HEK293 (cell line): Measurements from ENCODE around the gene OR1I1.

Experiments
- ATF2 ChIP-seq: fragments of 450-650 bp; formaldehyde crosslinking; IDR thresholded peaks from 2 replicates; pipeline ENCODE4 v1.5.1; 2016; ENCODE audit warnings: missing biosample characterization, missing genetic modification characterization, low read depth
- CTCF ChIP-seq: fragments of 450-650 bp; formaldehyde crosslinking; IDR thresholded peaks from 2 replicates; pipeline ENCODE4 v1.5.1; 2016; ENCODE audit warnings: missing biosample characterization, missing genetic modification characterization
- PATZ1 ChIP-seq: fragments of 450-650 bp; formaldehyde crosslinking; IDR thresholded peaks from 2 replicates; pipeline ENCODE4 v1.5.1; 2016; ENCODE audit warnings: missing biosample characterization, missing genetic modification characterization
- PBX3 ChIP-seq: sonication (generic); formaldehyde crosslinking; IDR thresholded peaks from 2 replicates; pipeline ENCODE4 v1.8.1; 2022; ENCODE audit warnings: mild to moderate bottlenecking, moderate library complexity, missing genetic modification reagents
- PRDM6 ChIP-seq: fragments of 450-650 bp; formaldehyde crosslinking; IDR thresholded peaks from 2 replicates; pipeline ENCODE4 v1.5.1; 2017; ENCODE audit warnings: missing biosample characterization, missing genetic modification characterization
- REST ChIP-seq: fragments of 450-650 bp; formaldehyde crosslinking; IDR thresholded peaks from 2 replicates; pipeline ENCODE4 v1.5.1; 2016; ENCODE audit warnings: missing biosample characterization, missing genetic modification characterization
- ZNF132 ChIP-seq: fragments of 450-650 bp; formaldehyde crosslinking; IDR thresholded peaks from 2 replicates; pipeline ENCODE4 v1.5.1; 2017; ENCODE audit warnings: missing biosample characterization, missing genetic modification characterization, borderline replicate concordance
- ZNF24 ChIP-seq: fragments of 450-650 bp; formaldehyde crosslinking; IDR thresholded peaks from 2 replicates; pipeline ENCODE4 v1.5.1; 2016; ENCODE audit warnings: missing biosample characterization, missing genetic modification characterization
- ZNF350 ChIP-seq: fragments of 450-650 bp; formaldehyde crosslinking; IDR thresholded peaks from 2 replicates; pipeline ENCODE4 v1.5.0; 2017; ENCODE audit warnings: missing biosample characterization, mild to moderate bottlenecking, missing genetic modification characterization
- ZNF362 ChIP-seq: fragments of 450-650 bp; formaldehyde crosslinking; IDR thresholded peaks from 2 replicates; pipeline ENCODE4 v1.5.1; 2016; ENCODE audit warnings: missing biosample characterization, missing genetic modification characterization
- ZNF426 ChIP-seq: fragments of 450-650 bp; formaldehyde crosslinking; IDR thresholded peaks from 2 replicates; pipeline ENCODE4 v1.5.1; 2017; ENCODE audit warnings: missing biosample characterization, missing genetic modification characterization, mild to moderate bottlenecking, inconsistent platforms, moderate library complexity
- ZNF521 ChIP-seq: fragments of 450-650 bp; formaldehyde crosslinking; IDR thresholded peaks from 2 replicates; pipeline ENCODE4 v1.5.1; 2017; ENCODE audit warnings: missing biosample characterization, mild to moderate bottlenecking, missing genetic modification characterization
- ZNF645 ChIP-seq: fragments of 450-650 bp; formaldehyde crosslinking; IDR thresholded peaks from 2 replicates; pipeline ENCODE4; 2016; ENCODE audit warnings: missing biosample characterization, missing genetic modification characterization
- ZNF830 ChIP-seq: fragments of 450-650 bp; IDR thresholded peaks from 2 replicates; pipeline ENCODE4 v1.5.0; 2018; ENCODE audit warnings: missing biosample characterization, missing genetic modification characterization, low read depth, mild to moderate bottlenecking, moderate library complexity

- TF ChIP-seq CTCF (tag by site-specific recombination), result no peak
- no peak for TF ChIP-seq PRDM6
- no peak for TF ChIP-seq ZNF132 (tag by site-specific recombination)
- no peak for TF ChIP-seq ZNF362 (tag by site-specific recombination)
- no peak for TF ChIP-seq ZNF521 (tag by site-specific recombination)
- TF ChIP-seq ZNF24 (tag by site-specific recombination), result no peak
- no peak for TF ChIP-seq ZNF350 (tag by site-specific recombination)
- TF ChIP-seq ZNF830 (tag by site-specific recombination), result no peak
- no peak for TF ChIP-seq ATF2 (tag by site-specific recombination)
- no peak for TF ChIP-seq ZNF645 (tag by site-specific recombination)
- no peak for TF ChIP-seq ZNF426 (tag by site-specific recombination)
- no peak for TF ChIP-seq REST (tag by site-specific recombination)
- TF ChIP-seq PBX3 (CRISPR knock-in tag), result no peak
- no peak for TF ChIP-seq PATZ1 (tag by site-specific recombination)
Observed at GRCh38 chr19:15123900-15124299, 41.9 kb downstream of the OR1I1 start.
